ENCODE data around the gene CYP4F8.
"Not testable (repeated sequence)": the region's sequence is repeated elsewhere in the genome, so short reads cannot be mapped to it uniquely, and the experiment has no call there.

The CYP4F8 gene

GRCh38 chr19:15643387-15643786 is 28.4 kb downstream of the CYP4F8 start:
- no peak for DNase-seq (ENCODE audit: low read depth in 2 of 2, low spot score in 1 of 2)

DNA sequence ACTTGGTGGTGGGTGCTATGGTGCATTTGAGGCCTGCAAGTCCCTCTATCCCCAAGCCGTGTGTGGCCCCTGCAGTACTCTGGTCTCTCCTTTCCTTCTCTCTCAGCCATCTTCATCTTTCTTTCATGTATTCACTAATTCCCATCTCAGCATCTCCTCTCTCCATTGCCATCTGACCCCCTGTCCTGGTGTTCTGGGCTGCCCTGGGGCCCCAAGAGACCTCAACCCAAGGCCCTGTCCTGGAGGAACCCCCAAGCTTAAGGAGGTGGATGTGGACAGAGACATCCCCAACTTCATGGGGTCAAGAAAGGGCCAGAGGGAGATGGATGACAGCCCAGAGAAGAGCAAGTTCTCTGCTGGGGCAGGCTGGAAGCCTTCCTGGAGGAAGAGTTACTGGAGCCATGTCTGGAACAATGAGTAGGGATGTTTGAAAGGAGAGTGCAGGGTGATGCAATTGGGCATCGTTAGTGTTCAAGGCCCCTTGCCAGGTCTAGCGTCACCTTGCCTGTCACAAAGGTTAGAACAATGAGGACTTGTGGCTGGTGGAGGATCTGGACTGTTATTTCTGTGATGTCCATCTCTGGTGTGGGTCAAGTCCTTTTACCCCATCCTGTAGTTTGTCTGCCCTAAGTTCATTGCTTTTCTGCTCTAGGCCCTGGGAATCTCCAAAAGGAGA is 29.2 kb downstream of the CYP4F8 start:
- no peak for DNase-seq (ENCODE audit: low read depth in 2 of 2, low spot score in 1 of 2)

DNA sequence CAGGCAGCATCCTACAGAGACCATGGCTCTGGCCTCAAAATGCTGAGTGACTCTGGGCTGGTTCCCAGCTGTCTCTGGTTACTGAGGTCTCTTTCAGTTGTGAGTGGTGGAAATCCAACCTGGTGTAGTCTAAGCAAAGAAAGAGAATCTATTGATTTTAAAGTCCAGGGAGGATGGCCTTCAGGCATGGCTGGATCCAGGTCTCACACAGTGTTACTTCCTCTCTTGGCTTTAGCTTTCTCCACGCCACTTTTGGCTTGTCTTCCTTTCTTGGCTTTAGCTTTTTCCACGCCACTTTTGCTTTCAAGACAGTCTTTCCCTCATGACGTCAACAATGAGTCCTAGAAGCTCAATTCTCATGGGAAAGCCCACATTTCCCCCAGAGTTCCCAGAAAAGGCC is 29.8 kb downstream of the CYP4F8 start:
- DNase-seq (ENCODE audit: low read depth in 2 of 2, low spot score in 1 of 2): no peak

DNA sequence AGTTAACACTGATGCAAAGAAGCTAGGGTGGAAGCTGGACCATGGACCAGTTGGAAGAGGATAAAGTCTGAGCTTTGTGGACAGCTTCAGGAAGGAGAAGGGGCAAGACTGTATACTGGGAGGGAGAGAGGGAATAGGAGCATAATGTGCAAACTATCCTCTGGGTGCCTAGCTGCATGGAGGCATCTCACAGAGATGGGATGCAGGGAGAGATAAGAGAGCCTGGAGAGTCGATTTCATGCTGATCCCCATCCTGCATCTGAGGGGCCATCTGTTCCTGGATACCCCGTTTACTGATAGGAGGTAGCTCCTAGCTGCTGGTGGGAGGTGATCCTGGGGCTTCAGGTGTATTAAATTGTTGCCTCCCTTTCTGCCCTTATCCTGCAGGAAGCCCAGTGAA is 34.5 kb downstream of the CYP4F8 start:
- no peak for DNase-seq (ENCODE audit: low read depth in 2 of 2, low spot score in 1 of 2)

GRCh38 chr19:15650123-15650522 is 35.1 kb downstream of the CYP4F8 start:
- DNase-seq (ENCODE audit: low read depth in 2 of 2, low spot score in 1 of 2): not testable (repeated sequence)

DNA sequence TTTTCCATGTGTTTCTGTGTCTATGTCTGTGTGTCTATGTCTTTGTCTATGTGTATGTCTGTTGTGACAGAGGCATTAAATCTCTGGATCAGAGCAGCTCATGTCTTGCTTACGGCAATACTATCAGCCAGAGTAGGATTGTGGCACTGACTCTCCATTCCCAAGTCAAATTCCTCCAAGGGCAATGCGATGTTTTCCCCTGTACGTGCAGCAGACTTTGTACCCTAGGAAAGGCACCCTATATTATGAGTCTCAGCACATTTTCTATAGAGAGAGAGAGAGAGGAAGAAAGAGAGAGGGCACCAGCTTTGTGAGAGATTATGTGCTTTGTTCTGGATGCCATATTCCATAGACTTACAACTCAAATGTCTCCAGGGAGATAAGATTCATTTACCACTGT is 36.8 kb downstream of the CYP4F8 start:
- no peak for DNase-seq (ENCODE audit: low read depth in 2 of 2, low spot score in 1 of 2)

DNA sequence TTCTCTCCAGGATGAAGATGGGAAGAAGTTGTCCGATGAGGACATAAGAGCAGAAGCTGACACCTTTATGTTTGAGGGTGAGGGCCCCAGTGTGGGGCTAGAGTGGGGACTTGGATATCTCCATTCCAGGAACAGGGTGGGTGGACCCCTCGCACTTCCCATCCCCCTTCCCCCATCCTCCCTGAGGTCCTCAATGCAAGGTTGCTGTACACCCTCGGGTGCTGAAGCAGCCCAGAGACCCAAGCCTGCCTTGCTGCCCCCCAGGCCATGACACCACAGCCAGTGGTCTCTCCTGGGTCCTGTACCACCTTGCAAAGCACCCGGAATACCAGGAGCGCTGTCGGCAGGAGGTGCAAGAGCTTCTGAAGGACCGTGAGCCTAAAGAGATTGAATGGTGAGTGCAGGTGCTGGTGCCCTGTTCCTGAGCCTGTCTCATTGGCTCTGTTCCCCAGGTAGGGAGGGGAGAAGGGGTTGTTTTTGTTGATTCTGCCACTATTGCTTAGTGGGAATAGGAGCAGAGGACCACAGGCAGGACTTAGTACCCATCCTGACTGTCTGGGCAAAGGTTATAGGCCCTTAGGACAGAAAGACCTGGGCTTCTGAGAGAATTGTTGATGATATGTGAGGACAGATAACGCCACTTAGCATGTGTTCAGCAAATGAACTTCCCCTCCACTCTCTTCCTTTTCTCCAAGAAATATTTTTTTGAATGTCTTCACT is 37.7 kb downstream of the CYP4F8 start:
- no peak for DNase-seq (ENCODE audit: low read depth in 2 of 2, low spot score in 1 of 2)

GRCh38 chr19:15656467-15656866 is 41.4 kb downstream of the CYP4F8 start:
- DNase-seq (ENCODE audit: low read depth in 2 of 2, low spot score in 1 of 2): no peak

- DNase-seq (ENCODE audit: low read depth in 2 of 2, low spot score in 1 of 2): no peak
Measured at GRCh38 chr19:15663247-15663646, 48.2 kb downstream of the CYP4F8 start.

DNA sequence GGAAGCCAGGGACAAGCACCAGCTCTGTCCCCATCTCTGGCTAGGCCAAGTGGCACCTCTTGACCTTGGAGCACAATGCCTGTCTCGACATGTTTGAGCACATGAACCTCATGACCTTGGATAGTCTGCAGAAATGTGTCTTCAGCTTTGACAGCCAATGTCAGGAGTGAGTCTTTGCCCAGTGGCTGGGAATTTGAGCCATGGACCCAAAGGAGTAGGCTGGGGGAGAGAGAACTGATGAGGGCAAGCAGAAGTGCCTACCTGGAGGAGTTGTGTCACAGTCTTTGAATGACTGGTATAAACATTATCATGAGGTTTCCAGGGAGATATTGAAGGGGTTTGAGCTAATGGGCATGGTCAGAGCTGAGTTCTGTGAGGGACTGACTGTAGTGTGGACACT is 51.2 kb downstream of the CYP4F8 start:
- no peak for DNase-seq (ENCODE audit: low read depth in 2 of 2, low spot score in 1 of 2)

GRCh38 chr19:15666883-15667282 is 51.9 kb downstream of the CYP4F8 start:
- no peak for DNase-seq (ENCODE audit: low read depth in 2 of 2, low spot score in 1 of 2)

DNA sequence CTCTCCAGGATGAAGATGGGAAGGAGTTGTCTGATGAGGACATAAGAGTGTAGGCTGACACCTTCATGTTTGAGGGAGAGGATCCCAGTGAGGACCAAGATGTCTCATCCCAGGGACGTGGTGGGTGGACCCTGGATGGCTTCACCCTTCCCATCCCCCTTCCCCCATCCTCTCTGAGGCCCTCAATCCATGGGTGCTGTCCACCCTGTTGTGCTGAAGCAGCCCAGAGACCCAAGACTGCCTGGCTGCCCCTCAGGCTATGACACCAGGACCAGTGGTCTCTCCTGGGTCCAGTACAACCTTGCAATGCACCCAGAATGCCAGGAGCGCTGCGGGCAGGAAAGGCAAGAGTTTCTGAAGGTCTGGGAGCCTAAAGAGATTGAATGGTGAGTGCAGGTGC is 54.4 kb downstream of the CYP4F8 start:
- no peak for DNase-seq (ENCODE audit: low read depth in 2 of 2, low spot score in 1 of 2)

DNA sequence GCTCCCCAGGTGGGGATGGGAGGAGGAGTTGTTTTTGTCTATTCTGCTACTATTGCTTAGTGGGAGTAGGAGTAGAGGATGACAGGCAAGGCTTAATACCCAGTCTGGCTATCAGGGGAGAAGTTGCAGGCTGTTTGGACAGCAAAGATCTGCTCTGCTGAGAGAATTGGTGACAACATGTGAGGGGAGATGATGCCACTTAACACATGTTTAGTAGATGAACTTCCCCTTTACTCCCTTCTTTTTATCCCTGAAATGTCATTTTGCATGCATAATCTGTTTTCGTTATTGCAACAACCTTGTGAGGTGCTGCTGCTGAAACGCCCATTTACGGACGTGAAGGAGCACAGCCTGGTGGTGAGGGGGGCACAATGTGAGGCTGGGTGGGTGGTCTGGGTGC is 54.9 kb downstream of the CYP4F8 start:
- DNase-seq (ENCODE audit: low read depth in 2 of 2, low spot score in 1 of 2): no peak

- no peak for DNase-seq (ENCODE audit: low read depth in 2 of 2, low spot score in 1 of 2)
Measured at GRCh38 chr19:15671237-15671821, 56.3 kb downstream of the CYP4F8 start.

GRCh38 chr19:15671891-15672579 is 57.0 kb downstream of the CYP4F8 start:
- DNase-seq (ENCODE audit: low read depth in 2 of 2, low spot score in 1 of 2): no peak

GRCh38 chr19:15672580-15673175 is 57.7 kb downstream of the CYP4F8 start, which contains the start of gene CYP4F12:
Gene CYP4F12, plus strand, starts transcription at chr19:15673087. Its CDS starts 443 bp downstream, at chr19:15673530.
- no peak for DNase-seq (ENCODE audit: low read depth in 2 of 2, low spot score in 1 of 2)

DNA sequence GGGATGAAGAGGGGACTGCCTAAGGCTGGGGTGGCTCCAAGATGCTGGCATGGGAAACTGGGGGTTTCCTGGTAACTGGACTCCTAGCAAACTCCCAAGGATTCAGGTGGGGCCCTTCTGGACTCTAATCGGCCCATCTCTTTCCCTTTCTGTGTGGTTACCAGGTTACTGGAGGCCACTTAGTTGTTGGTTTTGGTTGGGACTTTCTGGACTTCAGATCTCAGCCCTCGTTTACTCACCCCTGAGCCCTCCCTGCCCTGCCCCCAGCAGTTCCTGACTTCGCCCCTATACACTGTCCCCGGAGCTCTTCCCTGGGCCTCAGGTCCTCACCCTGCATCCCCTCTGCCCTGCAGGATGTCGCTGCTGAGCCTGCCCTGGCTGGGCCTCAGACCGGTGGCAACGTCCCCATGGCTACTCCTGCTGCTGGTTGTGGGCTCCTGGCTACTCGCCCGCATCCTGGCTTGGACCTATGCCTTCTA is 58.2 kb downstream of the CYP4F8 start:
- no peak for DNase-seq (ENCODE audit: low read depth in 2 of 2, low spot score in 1 of 2)

- no peak for DNase-seq (ENCODE audit: low read depth in 2 of 2, low spot score in 1 of 2)
Measured at GRCh38 chr19:15675560-15675959, 60.5 kb downstream of the CYP4F8 start.

DNA sequence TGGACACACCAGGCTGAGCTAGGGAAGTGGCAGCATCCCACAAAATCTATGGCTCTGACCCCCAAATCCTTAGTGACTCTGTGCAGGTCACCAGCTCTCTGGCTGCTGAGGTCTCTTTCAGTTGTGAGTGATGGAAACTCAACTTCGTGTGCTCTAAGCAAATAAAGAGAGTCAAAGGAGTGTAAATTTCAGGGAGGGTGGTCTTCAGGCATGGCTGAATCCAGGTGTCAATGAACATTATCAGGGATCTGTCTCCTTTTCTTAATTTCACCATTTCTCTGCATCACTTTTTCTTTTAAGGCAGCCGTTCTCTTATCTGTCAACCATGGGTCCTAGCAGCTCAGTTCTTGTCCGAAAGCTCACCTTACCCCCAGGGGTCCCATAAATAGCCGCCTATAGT is 64.1 kb downstream of the CYP4F8 start:
- no peak for DNase-seq (ENCODE audit: low read depth in 2 of 2, low spot score in 1 of 2)

- DNase-seq (ENCODE audit: low read depth in 2 of 2, low spot score in 1 of 2): not testable (repeated sequence)
Measured at GRCh38 chr19:15679865-15680264, 64.8 kb downstream of the CYP4F8 start.

Data from stimulated activated CD8-positive, alpha-beta memory T cell treated with anti-CD3 and anti-CD28 coated beads, Interleukin-4, amount 100 ng/mL, for 4 hours (primary cell).